Prostate gland (tissue), 2 donors: ENCODE data around the gene TMEM272.

ENCODE experiments used
- CTCF ChIP-seq, 4 experiments: fragments of 200-600 bp in 2 of 4; fragments of 450-650 bp in 2 of 4; sonication (generic) in 2 of 4; IDR thresholded peaks; 1 replicate in 3 of 4; 2 replicates in 1 of 4; pipeline ENCODE4 v1.5.1; 2016 to 2019; ENCODE audit warnings: antibody characterized with exemption in 4 of 4, mild to moderate bottlenecking in 2 of 4, moderate library complexity in 2 of 4
- POLR2A ChIP-seq: fragments of 450-650 bp; IDR thresholded peaks from one replicate; pipeline ENCODE4 v1.6.1; 2016; ENCODE audit warnings: antibody characterized with exemption, mild to moderate bottlenecking
- POLR2AphosphoS5 ChIP-seq: sonication (generic); formaldehyde crosslinking; IDR thresholded peaks from one replicate; pipeline ENCODE4 v1.6.1; 2017; ENCODE audit warnings: antibody characterized with exemption

GRCh38 chr13:51856998-51857397, 12.0 kb upstream of the TMEM272 start:
- TF ChIP-seq POLR2A: no peak
- TF ChIP-seq CTCF (IDR thresholded peaks at IDR 0.05): no peak
- TF ChIP-seq POLR2AphosphoS5: no peak
